Measurements from ENCODE around the gene SLC16A2. TPM values are rescaled to one million over a fixed set of nuclear protein-coding genes. Genes with fewer than 3 reads are reported as not detected.

The SLC16A2 gene
- total RNA-seq, 1 donor, result 28.5 TPM

DNA sequence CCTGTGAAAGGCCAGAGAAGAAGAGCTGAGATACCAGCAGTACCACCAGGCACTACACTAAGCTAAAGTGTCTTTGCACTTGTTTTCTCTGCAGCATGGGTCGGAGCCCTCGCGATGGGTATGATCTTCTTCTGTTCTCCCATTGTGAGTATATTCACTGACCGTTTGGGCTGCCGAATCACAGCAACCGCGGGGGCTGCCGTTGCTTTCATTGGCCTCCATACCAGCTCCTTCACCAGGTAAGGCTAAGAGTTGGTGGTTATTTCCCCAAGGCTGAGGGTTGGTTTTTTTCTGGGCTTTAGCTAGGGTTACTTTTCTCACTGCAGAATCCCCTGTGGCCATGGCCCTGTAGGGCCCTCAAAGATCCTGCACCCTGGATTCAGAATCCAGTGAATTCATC is 99.6 kb downstream of the SLC16A2 start:
- no peak overlapping the region for H3K4me3 ChIP-seq (ENCODE audit: low read depth, low read length)
- DNase-seq (ENCODE audit: low read depth), result no peak
- TF ChIP-seq, protein P1, sequence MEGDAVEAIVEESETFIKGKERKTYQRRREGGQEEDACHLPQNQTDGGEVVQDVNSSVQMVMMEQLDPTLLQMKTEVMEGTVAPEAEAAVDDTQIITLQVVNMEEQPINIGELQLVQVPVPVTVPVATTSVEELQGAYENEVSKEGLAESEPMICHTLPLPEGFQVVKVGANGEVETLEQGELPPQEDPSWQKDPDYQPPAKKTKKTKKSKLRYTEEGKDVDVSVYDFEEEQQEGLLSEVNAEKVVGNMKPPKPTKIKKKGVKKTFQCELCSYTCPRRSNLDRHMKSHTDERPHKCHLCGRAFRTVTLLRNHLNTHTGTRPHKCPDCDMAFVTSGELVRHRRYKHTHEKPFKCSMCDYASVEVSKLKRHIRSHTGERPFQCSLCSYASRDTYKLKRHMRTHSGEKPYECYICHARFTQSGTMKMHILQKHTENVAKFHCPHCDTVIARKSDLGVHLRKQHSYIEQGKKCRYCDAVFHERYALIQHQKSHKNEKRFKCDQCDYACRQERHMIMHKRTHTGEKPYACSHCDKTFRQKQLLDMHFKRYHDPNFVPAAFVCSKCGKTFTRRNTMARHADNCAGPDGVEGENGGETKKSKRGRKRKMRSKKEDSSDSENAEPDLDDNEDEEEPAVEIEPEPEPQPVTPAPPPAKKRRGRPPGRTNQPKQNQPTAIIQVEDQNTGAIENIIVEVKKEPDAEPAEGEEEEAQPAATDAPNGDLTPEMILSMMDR (IDR thresholded peaks at IDR 0.05; ENCODE audit: insufficient read depth, low read length), result no peak

- DNase-seq (ENCODE audit: low read depth), result peak; percentile 89
- H3K4me3 ChIP-seq (ENCODE audit: low read depth, low read length), result no peak overlapping the region
- TF ChIP-seq, protein P1 (IDR thresholded peaks at IDR 0.05; ENCODE audit: insufficient read depth, low read length), result peak; percentile 6
Measured at GRCh38 chrX:74521961-74522751, 100.9 kb downstream of the SLC16A2 start.

- H3K4me3 ChIP-seq (ENCODE audit: low read depth, low read length), result no peak overlapping the region
- peak; percentile 74 for DNase-seq (ENCODE audit: low read depth)
- TF ChIP-seq, protein P1 (IDR thresholded peaks at IDR 0.05; ENCODE audit: insufficient read depth, low read length), result no peak
Measured at GRCh38 chrX:74523224-74523623, 101.9 kb downstream of the SLC16A2 start.

GRCh38 chrX:74523870-74524735 is 102.8 kb downstream of the SLC16A2 start:
- no peak overlapping the region for H3K4me3 ChIP-seq (ENCODE audit: low read depth, low read length)
- TF ChIP-seq, protein P1 (IDR thresholded peaks at IDR 0.05; ENCODE audit: insufficient read depth, low read length), result no peak
- DNase-seq (ENCODE audit: low read depth), result peak; percentile 31

DNA sequence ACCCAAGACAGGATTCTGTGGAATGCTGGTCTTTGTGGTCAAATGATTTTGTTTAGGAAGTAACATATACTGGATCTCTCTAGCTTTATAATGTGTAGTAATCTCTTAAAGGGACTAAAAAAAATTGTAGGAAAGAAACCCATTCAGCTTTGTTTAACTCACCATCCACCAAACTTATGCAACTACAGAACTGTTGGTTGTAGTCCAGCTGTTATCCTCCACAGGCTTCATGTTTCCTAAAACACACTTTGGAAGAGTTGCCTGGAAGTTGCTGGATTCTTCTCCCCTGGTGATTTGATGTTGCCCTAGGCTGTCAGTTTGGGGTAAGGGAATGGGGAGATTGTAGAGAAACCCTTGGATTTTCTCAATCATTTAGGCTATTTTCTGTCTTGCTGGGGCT is 103.8 kb downstream of the SLC16A2 start:
- peak; percentile 82 for DNase-seq (ENCODE audit: low read depth)
- no peak overlapping the region for H3K4me3 ChIP-seq (ENCODE audit: low read depth, low read length)
- TF ChIP-seq, protein P1 (IDR thresholded peaks at IDR 0.05; ENCODE audit: insufficient read depth, low read length), result no peak

GRCh38 chrX:74526764-74527163 is 105.5 kb downstream of the SLC16A2 start:
- no peak overlapping the region for H3K4me3 ChIP-seq (ENCODE audit: low read depth, low read length)
- TF ChIP-seq, protein P1 (IDR thresholded peaks at IDR 0.05; ENCODE audit: insufficient read depth, low read length), result no peak
- DNase-seq (ENCODE audit: low read depth), result peak; percentile 72

Measured in fibroblast of the aortic adventitia (primary cell).